Activated T-cell treated with anti-CD3 and anti-CD28 coated beads for 48 hours (primary cell): ENCODE measurements around the gene MBNL3.
"Not testable (repeated sequence)": the region's sequence is repeated elsewhere in the genome, so short reads cannot be mapped to it uniquely, and the experiment has no call there.

Experiments used
- DNase-seq: peaks from one replicate; pipeline ENCODE4 v3.0.0-alpha.2; 2020; ENCODE audit warnings: low read depth

The MBNL3 gene

DNA sequence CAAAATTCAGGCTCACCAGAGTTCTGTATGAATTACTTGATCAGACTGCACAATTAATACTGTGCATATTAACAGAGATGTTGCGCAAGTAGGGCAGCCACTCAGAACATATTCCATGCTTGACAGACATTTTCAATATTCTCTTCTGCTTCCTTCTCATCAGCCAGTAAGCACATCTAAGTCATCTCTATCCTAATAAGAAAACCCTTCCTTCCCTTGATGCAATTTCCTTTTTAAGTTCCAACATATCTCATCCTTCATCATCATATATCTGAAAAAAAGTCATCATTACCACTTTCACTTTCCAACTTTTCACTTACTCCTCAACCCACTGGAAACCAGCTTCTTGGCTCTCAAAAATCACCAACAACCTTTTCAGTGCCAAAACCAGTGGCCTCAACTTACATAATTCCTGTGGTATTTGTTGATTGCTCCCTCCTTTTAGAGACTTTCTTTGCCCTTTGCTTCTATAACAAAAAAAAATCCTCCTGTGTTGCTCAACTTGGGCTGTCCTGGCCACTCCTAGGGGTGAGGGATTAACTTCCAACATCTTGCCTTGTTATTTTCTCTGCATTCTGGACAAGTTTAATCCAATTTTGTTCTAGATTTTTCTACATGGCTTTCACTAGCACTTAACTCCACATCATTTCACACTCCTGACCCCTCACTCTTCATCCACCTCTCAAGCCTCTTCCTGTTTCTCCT, 14.1 kb downstream of the MBNL3 start:
- DNase-seq: no peak

DNA sequence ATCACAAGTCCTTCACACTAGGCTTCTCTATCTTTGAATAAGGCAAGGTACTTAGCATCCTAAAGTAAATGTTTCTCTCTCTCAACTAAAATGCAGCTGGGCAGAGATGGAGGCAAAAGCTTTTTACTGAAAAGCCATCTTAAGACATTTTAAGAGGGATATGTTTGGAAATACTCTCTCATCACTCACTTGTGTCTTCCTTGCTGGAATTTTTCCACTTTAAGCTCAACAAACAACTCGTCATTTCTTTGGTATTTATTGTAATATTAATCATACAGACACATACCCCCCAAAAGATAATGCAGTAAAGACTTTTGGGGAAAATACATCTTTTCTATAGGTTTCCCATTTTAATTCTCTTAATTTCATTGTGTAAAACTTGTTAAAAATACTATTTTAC, 16.4 kb downstream of the MBNL3 start:
- DNase-seq: no peak

DNA sequence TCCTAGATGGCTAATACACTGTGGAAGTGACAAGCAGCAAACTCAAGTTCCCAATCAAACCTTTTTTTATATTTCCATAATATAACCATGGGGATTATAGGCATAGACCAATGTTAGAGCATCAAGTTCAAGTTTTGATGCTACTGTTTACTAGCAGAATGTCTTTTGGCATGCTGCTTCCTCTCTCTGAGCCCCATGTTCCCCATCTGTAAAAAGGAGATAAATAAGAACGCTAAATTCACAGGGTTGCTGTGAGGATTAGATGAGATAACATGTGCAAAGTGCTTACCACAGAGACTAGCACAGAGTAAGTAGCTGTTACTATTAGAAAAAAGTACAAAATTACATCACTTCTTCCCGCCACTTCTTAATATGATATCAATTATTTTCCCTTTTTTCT, 18.0 kb downstream of the MBNL3 start:
- DNase-seq: no peak

DNA sequence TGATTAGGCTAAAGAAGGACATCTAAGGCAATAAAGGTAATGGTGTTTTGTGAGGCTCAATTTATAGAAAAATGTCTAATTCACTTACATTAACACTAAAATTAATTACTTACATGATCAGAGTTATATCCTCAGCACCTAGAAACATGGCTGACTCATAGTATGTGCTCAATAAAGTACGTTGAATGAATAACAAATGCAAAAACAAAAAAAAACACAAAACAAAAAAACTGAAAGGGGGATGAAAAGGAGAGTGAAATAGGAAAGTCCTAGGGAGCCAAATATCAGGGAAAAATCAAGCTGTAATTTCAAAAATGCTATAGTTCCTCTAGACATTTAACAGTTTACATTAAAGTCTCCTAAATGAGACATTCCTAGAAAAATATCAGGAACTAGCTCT, 18.7 kb downstream of the MBNL3 start:
- DNase-seq: no peak

DNA sequence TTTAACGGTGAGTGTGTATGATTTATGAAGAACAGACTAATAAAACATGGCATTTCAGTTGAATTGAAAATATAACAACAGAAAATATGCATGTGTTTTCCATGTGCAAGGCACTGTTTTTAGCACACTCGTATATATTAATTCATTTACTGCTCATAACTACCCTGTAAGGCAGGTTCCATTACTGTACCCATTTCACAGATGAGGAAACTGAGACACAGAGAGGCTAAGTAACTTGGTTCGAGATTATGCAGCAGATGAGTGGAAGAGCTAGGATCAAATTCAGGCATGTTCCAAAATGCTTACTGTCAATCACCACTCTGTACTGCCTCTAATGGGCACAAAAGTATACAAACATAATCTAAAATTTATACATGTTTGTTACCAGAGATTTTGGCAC, 20.4 kb downstream of the MBNL3 start:
- DNase-seq: no peak

DNA sequence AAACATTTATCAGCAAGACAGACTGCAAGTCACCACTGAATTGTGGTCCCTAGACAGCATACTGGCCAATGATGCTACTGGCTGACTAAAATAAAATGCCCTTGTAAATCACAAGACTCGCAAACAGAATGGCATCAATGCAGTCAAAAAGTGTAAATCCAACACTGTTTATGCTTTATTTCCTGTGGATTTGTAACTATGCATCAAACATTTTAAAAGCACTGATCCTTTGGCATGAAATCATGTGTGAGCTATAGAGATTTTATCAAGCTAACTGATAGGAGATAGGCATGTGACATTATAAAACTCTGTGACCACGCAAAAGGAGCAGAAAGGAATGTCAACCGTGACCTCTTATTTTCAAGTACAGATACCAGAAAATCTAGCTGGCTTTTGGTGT, 20.8 kb downstream of the MBNL3 start:
- no peak for DNase-seq

DNA sequence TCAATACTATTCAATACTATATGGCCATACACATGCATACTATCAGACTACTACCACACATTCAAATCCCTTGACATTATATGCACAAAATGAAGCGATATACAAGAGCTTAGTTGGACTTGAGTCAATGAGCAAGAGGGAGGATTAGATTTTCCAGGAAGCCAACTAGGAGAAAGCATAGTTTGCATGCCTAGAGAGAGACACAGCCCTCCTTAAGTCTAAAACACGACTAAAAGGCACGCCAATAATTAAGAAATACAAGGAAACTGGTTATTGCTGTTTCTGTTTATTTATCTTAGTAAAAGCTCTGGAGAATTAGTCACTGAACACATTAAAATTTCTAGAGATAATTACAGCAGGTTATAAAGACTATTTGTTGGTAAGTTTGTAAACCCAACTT, 21.8 kb downstream of the MBNL3 start:
- DNase-seq: no peak

DNA sequence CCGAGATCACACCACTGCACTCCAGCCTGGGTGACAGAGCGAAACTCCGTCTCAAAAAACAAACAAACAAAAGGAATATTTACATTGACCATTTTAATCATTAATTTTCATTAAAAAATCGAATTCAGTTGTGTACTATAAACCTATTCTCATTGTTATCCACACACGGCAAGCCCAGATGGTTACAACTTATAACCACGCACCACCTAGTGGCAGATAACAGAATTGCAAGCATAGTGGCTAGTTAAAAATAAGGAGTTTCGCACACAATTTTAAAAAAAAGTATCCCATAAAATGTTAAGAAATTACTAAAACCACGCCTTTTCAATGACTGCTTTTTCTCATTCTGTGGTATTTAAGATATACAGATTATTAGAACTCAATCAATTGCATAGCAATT, 25.4 kb downstream of the MBNL3 start:
- no peak for DNase-seq

DNA sequence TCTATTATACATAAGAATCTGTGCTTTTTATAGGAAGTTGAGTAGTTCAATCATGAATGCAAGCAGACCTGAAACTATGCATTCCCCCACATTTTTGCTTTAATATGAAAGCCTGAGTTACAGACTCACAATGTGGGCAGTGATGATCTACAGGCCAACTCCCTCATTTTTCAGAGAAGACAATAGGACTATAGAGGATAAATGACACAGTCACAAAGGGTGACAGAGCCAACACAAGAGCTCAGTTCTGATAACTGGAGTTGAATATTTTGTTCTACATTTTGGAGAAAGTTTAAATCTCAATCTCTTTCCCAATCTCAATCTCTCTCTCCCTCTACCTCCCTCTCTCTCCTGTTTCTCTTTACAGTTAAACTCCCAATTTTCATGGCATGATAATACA, 27.0 kb downstream of the MBNL3 start:
- DNase-seq: no peak

DNA sequence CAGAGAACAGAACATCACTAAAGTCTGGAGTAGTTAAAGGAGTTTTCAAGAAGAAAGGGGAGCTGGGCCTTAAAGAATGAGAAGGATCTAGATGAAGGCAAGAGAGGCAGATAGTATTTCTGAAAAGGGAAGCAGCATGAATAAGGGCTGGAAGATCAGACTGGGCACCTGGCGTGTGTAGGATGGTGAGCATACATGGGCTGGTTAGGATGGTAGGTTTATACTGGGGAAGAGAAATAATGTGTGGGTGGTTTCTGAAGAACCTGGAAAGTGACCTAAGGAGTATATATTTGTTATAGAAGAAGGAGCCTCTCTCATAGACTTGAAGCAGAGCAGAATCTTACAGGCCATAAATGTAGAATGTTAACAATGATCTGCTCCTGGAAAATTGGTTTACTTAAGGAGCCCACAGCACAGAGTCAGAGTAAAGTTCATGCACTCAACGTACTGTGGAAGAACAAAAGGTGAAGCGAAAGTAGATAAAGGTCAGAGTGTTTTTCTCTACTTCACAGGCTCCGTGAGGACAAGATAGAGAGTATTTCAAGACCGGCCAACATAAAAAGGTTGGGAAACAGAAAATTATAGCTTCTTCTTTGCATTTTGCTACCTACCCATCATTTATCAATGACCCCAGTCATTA, 35.8 kb downstream of the MBNL3 start:
- no peak for DNase-seq

DNA sequence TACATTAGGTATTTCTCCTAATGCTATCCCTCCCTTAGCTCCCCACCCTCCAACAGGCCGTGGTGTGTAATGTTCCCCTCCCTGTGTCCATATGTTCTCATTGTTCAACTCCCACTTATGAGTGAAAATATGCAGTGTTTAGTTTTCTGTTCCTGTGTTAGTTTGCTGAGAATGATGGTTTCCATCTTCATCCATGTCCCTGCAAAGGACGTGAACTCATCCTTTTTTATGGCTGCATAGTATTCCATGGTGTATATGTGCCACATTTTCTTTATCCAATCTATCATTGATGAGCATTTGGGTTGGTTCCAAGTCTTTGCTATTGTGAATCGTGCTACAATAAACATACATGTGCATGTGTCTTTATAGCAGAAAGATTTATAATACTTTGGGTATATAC, 42.9 kb downstream of the MBNL3 start:
- not testable (repeated sequence) for DNase-seq

DNA sequence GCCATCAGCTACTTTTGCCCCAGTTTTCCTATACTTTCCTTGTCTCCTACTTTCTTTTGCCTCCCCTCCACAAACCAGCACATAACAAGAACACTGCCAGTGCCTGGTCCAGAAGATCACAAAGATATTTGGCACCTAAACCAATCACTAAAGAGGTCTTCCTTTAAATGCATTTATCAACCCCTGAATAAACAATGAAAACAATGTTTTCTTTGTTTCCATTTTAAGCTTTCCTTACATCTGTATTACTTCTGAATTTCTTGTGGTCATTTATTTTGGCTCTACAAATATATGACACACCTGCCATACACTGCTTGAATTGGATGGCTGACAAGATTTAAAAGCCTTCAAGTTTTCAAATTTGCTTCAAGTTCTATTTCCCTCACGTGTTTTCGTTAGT, 43.9 kb downstream of the MBNL3 start:
- DNase-seq: no peak

DNA sequence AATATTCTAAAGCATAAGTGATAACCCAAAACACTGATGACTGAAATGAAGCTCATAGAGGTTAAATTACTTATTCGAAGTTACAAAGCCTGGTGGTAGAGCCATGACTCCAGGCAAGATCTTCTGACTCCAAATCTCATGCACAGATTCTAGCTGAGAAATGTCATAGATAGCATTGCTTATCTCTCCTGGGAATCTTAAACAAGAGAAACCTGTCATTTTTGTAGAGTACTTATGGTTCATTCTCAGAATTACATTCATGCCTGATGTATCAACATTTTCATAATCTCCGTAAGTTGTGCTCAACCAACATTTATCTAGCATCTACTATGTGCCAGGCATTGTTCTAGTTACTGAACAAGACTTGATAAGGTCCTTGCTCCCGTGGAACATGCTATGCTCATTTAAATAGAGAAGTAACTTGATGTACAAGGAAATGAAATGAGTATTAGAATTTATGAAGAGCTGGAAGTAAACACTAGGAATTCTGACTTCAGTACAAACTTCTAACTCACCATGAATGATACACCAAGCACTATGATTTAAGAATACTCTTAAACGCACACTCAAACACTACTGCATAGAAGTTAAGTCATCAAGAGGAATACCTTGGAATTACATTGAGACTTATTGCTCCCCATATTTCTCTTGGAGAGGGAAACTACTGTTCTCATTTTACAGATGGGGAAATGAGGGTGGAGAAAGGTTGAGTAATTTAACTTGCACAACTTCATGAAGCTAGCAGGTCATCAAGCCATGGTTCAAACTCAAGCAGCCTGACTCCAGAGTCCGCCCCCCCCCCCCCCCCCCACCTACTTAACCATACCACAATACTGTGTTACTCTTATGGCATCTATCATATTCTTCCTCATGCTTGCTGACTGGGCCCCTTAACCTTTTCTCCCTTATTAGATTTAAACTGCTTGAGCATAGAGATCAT, 45.4 kb downstream of the MBNL3 start:
- DNase-seq: no peak

DNA sequence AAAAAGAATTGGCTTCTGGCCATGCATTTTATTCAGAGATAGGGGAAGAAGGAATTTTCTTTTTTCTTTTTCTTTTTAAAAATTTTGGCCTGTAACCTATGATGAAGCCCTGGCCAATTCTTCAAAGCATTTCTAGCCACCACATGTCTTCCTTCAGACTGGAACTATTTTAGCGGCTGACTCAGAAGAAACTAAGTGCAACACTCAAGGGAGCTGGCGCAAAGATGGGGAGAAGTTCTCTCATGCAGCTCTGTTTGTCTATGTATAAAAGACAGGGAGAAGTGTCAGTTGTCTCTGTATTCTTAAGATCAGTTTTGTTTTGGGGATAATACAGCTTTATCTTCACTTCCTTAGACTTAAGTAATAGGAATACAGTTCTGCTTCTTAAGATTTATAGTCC, 46.1 kb downstream of the MBNL3 start:
- no peak for DNase-seq

DNA sequence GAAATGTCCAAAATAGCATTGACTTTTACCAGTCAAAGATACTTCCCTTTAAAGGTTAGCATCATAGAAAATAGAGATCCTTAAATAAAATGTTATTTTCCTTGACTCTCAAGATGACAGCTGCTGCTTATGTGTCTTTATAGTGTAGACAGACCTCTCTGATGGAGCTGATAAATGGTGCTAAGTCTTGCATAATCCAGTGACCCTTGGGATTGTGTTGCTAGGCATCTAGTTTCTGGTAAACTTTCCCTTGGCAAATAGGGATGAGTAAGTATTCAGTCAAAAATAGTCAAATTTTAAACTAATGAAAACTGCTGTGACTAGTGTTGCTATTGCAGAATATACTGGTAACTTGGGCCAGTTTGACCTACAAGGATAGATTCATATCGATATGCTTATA, 53.6 kb downstream of the MBNL3 start:
- no peak for DNase-seq

DNA sequence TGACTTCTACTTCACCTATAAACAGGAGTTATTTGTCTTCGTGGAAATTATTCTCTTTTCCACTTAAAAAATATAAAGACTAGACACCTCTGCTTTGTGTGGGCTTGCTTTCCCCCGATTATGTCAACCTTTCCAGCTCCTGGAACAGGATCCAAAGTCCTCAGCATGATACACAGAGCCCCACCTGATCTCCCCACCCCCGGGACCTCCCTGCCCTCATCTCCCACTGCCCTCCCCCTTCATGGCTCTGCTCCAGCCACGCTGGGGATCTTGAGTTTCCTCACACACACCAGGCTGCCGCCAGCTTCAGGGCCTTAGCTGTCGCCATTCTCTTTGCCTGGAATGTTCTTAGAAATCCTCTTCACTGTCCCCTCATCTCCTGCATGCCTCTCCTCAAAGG, 55.3 kb downstream of the MBNL3 start:
- no peak for DNase-seq

DNA sequence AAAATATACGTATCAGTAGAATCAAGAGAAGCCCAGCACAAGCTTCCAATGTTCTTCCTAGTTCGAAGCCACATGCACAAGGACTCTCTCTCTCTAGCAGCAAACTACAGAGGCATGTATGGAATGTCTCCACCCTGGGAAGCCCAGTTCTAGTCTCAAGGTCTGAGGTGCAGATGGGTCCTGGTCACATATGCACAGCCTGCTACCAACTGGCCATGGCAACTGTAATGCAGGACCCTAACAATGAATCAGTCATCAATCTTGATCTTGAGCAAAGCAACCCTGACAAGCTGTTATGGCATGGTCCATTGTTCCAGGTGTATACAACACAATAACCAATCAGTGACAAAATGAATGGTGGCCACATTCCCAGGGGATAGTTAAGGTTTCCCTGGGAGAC, 55.8 kb downstream of the MBNL3 start:
- DNase-seq: no peak

DNA sequence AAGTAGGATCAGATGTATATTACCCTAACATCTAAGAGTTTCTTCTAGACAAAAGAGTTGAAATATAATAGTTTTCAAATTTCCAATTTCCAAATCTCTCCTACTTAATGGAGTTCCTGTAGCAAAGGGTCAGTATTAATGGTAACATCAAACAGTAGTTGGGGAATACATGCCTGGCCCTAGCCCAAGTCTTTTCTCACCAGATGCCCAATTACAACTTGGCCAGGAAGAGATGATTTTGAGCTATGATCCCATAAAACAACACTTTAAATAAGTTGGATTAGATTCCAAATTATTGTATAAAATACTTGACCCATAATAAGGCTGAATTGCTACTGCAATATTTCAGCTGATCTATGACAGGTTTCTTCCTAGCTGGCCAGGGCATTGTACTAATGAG, 59.9 kb downstream of the MBNL3 start:
- DNase-seq: no peak

DNA sequence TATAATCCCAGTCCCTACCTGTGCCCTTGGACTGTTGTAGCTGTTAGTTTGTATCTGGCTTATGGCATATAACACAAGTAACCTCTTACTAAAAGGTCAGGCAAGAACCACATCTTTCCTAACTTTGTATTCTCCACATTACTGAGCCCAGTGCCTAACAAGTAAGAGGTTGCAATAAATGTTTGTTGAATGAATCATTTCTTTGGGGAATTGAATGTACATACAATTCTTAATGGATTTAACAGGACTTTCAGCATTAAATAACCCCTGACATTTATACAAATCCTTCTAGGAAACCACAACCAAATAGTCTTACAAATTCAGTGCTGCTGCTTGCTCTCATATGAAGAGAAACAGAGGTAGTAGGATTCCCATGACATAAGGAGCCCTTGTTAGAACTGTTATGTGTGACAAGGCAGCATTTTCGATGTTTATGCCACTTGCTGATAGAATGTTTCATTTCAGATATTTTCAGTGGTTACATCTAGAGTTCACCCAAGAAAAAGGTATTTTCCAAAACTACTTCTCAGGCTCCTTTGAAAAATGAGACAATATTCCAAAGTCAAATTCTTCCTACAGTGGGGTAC, 62.0 kb downstream of the MBNL3 start:
- DNase-seq: no peak

DNA sequence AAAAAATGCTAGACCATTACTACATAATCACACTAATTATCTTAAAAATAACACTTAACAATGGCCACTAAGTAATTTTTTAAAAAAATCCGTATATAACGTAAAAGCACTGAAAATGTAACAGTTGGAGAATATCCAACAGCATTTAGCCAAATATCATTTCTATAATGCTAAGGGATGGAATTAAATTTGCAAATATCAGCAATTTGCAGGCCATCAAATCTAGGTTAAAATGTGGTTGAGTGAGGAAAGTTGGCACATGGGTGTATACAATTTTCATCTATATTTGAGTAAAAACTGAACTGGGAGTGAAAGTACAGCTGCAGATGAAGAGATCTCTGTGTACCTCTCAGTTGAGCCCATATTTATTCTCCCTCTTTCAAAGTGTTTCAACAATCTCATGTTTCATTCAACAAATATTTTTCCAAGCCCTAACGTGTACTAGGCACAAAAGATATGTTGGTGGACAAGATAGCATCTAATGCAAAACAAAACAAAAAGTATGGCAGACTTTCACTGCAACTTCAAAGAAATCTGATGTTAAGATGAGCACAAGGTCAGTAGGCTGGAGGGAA, 63.0 kb downstream of the MBNL3 start:
- DNase-seq: no peak

DNA sequence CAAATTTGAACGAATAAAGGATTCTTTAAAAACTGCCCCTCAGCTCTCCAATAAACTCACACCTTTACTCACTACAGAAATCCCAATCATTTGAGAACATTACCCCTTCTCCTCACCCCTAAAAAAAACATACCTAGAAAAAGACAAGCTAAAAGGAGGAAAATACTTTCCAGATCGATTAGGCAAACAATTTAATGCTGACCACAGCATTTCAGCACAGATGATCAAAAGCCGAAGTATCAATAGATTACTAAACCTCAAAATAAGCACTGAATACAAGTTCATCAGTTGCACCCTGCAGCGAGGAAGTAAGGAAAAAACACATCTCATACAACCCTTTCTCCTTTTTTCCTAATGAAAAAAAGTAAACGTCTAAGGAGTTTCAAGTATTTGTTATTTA, 65.5 kb downstream of the MBNL3 start:
- no peak for DNase-seq

DNA sequence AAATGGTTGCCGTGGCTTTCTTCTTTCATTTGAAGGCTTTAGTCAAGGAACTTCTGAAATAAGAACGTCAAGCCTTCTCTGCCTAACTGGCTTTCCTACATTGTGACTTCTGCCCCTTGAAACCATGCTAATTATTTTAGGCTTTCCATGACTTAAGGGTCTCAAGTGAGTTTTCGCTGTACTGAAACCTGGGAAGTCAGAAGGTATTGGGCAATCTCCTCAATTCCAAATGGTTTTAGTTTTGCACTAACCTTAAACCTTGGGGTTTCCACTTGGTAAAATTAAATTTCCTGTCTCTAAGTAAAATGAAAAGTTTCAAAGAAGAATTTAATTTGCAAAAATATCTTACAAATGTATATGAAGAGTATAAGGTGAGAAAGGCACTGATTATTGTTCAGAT, 73.8 kb downstream of the MBNL3 start:
- DNase-seq: no peak
